HG02970 (cell line): ENCODE results near the gene TRAPPC2.
"Not testable (repeated sequence)": the region's sequence is repeated elsewhere in the genome, so short reads cannot be mapped to it uniquely, and the experiment has no call there.

Source experiments
- ATAC-seq: cut with Tn5 transposase; IDR thresholded peaks from one replicate; pipeline ENCODE4 v1.9.1; 2021; ENCODE audit warnings: mild to moderate bottlenecking, moderate library complexity, moderate number of reproducible peaks; ENCODE audit not compliant: unreplicated experiment, low FRiP score

The TRAPPC2 gene

DNA sequence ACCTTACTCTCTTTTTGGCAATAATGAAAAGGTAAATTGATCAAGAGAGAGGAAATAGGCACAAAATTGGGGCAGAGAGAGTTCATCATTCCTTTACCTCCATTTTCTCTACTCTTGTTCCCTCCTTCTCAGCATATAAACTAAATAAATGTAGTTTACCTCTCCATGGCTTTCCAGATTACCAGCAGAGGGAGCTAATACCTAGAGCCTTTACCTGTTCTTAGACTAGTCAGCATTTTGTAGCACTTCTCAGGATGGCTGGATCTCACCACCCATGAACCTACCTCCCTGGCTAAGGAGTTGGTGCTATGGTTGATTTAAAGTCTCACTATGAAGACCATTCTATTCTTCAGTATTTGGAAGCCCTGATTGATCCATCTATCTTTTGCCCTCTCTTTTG is 15.8 kb upstream of the TRAPPC2 start:
- ATAC-seq, result no peak

DNA sequence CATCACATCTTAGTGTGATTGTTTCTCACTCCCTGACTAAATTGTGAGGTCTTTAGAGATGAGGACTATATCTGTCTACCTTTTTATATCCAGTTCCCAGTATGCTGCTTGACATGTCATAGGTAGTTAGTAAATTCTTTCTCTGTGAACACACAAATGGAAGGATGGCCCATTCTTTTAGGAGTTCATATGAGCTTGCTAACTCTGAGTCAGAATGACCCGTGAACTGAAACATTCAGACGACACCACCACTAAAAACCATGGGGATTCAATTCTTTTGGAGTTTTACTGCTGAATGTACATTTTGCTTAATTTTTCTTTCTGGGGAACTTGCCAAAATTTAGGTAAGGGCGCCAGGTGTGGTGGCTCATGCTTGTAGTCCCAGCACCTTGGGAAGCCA is 14.1 kb upstream of the TRAPPC2 start:
- ATAC-seq, result no peak

DNA sequence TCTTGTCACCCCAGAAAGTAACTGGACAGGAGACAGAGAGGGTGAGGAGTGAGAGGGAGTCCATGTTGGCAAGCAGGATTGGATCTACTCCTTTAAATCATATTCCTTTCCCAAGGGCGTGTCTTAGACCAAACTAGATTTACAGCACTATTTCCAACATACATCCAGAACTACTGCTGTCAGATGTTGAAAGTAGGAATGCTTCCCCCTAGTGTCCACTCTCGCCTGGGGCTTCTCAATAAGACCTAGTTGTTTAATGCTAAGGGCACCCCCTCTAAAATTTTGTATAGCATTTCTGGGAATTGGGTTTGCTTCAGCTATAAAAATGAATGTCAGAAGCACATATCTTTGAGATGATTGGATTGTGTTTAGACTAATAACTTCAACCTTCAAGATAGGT is 13.4 kb upstream of the TRAPPC2 start:
- ATAC-seq, result no peak

DNA sequence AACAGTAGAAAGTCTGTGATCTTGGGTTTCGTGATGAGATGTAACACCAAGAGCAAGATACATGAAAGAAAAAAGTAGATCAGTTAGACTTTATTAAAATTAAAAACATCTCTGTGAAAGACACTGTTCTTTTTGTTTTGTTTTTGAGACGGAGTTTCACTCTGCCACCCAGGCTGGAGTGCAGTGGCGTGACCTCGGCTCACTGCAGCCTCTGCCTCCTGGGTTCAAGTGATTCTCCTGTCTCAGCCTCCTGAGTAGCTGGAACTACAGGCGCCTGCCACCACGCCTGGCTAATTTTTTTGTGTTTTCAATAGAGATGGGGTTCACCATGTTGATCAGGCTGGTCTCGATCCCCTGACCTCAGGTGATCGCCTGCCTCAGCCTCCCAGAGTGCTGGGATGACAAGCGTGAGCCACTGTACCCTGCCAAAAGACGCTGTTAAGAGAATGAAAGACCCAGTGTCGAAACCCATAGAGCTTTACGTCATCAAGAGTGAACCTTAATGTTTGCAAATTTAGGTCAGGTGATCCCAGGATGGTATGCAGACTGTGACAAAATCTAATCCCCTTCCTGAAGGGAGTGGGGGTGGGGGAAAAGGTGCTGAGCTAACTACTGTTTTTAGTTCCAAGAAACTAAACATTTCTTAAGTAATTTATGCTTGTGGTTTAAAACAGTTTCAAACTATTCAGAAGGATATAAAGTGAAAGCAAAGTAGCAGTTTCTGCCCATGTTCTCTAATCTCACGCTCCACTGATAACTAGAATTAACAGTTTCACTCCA is 8.2 kb upstream of the TRAPPC2 start:
- ATAC-seq, result peak; percentile 92

DNA sequence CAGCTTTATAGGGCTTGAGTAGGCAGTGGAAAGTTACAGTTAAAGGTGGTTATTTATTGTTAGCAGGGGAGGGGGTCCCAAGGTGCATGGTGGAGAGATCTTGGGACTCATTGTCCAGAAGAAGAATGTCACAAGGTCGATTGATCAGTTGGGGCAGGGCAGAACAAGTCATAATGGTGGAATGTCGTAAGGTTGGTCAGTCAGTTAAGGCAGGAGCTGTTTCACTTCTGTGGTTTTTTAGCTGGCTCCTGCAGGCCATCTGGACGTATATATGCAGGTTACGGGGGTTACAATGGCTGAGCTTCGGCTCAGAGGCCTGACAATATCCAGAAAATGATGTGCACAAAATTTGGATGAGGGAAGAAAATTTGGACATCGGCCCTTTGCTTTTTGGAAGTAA is 7.3 kb upstream of the TRAPPC2 start:
- no peak for ATAC-seq

DNA sequence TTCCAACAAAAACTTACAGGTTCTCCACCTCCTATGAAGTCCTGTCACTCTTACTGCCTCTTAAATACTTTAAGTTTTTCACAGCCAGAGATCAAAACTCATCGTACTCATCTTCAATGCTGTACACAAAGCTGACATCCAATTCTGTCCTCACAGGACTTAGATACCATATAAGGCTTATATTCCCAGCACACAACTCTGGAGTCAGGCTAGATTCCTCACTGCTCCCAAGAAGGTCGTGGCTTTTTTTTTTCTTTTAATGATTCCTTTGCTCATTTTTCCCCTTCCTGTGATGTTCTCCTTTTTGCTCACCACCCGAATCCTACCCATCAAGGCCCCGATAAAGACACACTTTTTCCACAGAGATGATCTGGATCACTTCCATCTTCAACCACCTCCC is 914 bp downstream of the TRAPPC2 start:
- ATAC-seq, result no peak

DNA sequence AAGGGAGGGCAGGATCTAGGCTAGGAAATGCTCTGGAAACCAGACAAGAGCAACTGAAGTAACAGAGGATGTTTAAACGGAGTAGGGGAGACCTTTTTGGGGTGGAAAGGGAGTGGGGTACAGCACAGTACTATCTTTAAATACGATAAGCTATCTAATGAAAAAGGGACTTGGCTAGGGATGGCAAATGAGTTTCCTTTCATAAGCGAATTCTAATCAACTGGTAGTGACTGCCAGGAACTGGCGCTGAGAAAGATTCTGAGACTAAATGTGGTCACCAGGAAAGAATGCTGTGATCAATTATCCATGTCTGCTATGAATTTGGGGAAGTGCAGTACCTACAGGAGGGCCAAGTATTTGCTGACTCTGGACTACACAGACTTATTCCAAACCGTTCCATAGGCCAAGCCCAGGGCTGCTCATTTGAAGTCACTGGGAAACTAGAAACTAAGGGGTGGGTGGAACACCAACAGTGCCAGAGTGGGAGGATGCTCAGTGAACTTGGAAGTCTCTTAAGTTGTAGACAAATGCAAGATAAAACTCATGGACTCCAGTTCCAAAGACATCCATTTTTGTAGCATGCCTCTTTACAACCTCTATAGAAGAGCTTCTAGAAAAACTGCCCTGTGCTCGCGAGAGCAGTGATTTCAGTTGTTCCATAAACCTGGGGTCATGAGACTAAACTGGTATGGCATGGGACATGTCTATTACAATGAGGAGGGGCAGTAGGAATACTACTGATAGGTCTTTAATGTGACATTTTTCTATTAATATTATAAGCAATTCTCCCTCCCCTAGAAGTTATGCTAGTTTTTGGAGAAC is 2.0 kb downstream of the TRAPPC2 start:
- no peak for ATAC-seq

DNA sequence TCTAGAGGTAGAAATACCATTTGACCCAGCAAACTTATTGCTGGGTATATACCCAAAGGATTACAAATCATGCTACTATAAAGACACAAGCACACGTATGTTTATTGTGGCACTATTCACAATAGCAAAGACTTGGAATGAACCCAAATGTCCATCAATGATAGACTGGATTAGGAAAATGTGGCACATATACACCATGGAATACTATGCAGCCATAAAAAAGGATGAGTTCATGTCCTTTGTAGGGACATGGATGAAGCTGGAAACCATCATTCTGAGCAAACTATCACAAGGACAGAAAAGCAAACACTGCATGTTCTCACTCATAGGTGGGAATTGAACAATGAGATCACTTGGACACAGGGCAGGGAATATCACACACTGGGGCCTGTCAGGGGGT is 3.9 kb downstream of the TRAPPC2 start:
- not testable (repeated sequence) for ATAC-seq

DNA sequence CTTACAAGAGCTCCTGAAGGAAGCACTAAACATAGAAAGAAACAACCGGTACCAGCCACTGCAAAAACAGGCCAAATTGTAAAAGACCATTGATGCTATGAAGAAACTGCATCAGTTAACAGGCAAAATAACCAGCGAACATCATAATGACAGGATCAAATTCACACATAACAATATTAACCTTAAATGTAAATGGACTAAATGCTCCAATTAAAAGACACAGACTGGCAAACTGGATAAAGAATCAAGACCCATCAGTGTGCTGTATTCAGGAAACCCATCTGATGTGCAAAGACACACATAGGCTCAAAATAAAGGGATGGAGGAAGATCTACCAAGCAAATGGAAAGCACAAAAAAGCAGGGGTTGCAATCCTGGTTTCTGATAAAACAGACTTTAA is 7.8 kb downstream of the TRAPPC2 start:
- ATAC-seq, result not testable (repeated sequence)

DNA sequence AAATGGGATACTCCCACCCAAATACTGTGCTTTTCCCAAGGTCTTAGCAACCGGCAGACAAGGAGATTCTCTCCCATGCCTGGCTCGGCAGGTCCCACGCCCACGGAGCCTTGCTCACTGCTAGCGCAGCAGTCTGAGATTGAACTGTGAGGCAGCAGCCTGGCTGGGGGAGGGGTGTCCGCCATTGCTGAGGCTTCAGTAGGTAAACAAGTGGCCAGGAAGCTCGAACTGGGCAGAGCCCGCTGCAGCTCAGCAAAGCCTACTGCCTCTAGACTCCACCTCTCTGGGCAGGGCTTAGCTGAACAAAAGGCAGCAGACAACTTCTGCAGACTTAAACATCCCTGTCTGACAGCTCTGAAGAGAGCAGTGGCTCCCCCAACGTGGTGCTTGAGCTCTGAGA is 9.5 kb downstream of the TRAPPC2 start:
- not testable (repeated sequence) for ATAC-seq

DNA sequence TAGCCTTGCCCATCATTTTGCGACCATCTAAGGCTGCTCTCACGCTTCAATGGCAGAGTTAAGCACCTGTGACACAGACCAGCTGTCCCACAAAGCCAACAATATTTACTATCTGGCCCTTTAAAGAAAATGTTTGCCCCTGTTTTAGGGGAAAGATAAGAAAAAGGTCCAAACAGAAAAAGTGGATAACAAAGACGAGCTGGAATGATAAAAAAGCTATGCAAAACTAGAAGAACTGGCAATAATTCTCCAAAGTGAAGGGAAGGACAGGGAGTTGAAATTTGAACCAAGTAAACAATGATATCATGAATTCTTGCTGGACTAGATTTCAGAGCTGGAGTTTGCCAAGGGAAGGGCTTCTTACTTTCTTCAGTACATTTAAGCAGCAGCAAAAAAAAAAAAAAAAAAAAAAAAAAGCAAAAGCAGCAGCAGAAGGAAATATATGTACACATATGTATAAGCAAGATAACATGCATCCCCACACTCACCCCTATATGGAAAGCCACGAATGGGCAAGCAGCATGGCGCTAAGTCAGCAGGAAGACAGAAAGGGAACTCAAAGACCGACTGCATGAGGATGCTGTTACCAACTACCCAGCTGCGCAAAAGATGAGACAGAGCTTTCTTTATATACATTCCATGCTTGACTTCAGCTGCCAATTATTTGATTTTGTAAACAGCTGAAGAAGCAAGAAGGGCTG is 12.5 kb downstream of the TRAPPC2 start:
- no peak for ATAC-seq

DNA sequence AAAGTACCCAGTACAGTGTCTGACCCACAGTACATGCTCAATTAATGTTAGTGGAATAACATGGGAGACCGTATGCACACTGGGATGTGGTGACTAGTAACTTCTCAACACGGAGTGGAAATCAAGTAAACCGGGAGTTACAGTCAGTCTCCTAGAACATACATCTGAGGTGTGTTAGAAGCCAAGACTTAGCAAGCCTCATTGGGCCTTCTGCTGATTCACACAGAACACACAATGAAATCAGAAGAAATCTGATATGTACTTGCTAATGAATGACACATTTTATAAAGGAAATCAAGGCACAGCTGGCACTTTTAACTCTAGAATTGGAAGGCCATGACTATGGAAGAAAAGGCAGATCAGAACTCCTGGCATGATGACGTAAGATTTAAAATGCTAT is 13.0 kb downstream of the TRAPPC2 start:
- no peak for ATAC-seq

DNA sequence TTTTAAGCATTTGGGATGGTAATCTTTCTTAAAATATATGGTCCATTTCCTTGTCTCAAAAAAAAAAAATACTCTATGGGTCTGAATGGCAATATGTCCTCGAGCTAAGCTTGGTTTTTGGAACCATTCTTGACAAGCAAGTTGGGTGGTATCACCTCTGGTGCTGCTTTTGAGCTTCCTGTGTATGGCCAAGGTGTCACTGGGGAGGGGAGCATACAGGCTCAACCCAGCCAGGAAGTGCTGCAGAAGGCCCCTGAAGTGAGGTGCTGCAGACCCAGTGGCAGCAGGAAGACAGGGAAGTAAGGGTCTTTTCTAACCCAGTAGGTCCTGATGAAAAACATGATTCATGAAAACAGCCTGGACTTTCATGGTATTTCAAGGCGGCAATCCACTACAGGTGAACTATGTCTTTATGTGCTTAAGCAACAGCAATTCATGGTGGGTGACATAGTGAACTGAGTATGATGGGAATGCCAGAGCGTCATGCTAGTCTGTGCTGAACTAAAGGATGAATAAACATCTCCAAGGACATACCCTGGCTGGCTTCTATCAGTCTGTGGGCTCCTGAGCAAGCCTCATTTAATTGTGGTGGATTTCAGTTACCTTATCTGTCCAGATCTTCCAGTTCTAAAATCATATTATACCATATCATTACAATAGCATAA is 15.1 kb downstream of the TRAPPC2 start:
- ATAC-seq, result no peak

DNA sequence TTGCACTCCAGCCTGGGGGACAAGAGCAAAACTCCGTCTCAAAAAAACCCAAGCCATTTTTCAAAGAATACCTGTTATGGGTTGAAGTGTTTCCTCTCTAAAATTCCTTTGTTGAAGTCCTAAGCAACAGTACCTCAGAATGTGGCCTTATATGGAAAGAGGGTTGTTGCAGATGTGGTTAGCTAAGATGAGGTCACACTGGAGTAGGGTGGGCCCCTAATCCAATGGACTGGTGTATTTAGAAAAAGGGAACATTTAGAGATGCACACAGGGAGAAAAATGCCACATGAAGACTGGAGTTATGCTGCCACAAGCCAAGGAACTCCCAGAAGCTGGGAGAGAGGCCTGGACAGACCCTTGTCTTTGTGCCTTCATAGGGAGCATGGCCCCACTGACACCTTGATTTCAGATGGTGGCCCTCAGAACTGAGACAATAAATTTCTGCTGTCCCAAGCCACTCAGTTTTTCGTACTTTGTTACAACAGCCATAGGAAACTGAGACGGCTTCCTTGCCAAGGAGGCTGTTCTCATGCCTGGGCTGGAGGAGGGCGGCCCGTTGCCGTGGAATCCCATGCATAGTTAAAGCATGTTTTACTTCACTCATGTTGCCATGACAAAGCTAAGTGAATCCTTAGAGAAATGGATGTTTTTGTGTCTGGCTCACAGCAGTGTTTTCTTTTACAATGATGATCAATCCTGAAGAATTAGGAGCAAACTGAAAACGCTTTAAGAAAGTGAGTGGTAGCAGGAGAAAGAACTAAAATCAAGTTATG is 16.5 kb downstream of the TRAPPC2 start:
- no peak for ATAC-seq

DNA sequence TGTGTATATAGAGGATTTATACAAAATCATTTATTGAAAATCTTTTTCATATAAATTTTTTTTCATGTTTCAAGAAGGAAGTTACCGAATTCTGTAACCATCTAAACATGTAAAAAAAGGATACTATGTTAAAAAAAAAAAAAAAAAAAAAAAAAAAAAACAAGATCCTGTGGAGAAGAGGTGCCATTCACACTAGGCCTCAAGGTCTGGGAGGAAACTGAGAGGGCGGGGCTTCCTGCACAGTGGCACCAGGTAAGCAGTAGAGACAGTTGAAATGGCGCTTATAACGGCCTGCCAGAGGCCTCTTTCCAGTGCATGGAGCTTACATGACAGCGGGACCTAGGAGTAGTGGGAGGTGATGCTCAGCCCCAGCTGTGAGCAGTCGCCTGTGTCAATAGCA is 17.5 kb downstream of the TRAPPC2 start:
- no peak for ATAC-seq

DNA sequence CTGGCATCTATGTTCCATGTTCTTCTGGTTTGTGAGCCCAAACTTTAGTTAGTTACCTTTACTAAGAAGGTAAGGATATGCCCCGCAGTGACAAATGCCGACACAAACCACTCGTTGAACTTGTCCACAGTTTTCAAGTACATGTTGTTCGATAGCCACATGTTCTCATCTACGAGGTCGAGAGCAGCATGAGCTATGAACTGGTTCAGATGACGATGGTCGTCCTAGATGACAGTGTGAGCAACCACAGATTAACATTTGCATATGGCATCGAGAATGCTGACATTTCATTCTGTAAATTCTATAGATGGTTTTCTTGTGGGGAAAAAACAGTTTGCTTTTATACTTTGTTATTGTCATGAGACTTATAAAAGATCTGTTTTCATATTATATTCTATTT is 18.0 kb downstream of the TRAPPC2 start:
- no peak for ATAC-seq

DNA sequence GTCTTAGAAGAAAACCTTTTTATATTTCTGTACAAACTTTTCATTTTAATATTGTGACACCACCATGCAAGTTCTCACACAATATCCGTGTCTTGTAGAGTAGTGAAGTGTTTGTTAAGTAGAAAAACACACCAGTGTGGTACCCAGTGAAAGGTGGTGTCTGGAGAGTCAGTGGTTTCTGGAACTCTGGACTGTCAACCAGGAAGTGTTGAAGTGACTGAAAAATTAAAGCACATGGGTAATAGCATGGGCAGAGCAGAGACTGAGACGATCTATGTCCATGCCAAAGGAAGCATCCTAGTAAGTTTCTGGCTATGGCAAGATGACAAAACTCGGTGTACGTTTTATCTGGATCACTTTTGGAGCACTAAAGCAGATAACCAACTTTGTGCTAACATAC is 23.3 kb downstream of the TRAPPC2 start:
- no peak for ATAC-seq

DNA sequence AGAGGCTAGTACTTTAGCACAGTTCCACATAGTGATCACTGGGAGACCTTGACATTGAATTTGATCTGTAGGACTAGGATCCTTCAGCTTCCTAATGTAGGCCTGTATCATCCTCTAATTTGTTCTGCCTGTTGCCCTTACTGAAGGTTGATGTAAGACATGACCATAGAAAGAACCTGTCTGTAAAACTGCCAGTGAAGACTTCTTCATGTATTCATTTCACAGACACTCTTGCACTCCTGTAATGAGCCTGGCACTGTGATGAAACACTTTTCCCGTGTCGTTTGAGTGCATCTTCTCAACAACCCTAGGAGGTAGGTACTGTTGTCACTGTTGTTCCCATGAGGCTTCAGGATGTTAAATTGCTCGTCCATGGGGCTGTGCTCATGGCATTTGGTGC is 30.8 kb downstream of the TRAPPC2 start:
- no peak for ATAC-seq

DNA sequence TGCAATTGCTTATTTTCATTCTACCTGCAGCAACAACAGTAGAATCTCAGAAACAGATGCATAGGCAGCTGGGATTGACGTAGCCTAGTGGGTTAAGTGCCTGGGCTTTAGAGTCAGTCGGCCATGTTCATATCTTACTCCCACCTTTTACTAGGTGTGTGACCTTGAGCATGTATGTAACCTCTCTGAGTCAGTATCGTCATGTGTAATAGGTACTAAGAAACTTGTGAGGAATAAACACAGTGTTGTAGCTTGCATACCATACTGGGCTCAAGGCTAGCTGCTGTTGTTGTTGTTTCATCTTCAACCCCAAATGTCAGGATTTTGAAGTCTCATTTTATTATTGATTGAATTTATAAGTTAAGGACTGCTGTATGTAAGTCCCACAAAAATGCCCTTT is 31.3 kb downstream of the TRAPPC2 start:
- ATAC-seq, result no peak
